ENCODE measurements around the gene HSPA8. TPM values are rescaled to one million over a fixed set of nuclear protein-coding genes. Genes with fewer than 3 reads are reported as not detected.

HSPA8 gene
- total and polyA plus RNA-seq, 10 of the 15 experiments (the other 5 are each of a cell fraction or from before 2014, with no cell fraction given) = 1,190 to 3,205 (median 2,045) TPM

DNA sequence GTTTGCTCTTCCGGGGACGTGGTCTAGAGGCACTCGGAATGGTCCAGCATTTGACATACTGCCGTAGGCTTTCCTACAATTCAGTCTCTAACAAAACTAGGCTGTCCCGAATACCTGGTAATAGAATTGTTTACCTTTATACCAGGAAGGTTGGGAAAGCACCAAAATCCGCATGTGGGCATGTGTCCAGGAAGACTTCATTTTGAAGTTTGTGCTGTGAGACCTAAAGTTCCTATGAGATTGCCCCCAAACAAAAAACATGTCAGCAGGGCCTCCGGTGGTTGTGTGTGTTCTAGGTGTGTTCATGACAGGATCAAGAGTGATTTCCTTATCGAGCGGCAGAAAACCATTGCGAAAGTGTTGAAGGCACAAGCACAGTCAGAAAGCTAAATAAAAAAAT is 26.1 kb downstream of the HSPA8 start:
- DNase-seq (ENCODE audit: low read depth, low spot score) (no peak), FAIRE-seq (no peak), ATAC-seq (no peak)
- no peak overlapping the region for H2AFZ ChIP-seq (ENCODE audit: control insufficient read depth, low read depth, low read length)
- ChIA-PET RAD21 (ENCODE audit: unreplicated experiment) (no interaction called here), CTCF (interaction anchor here (1.6 to 6.8 kb wide), 2 partner anchors 14 to 19 kb away, joined by 4 to 55 read pairs; no protein-coding TSS in a partner anchor), SMC1A (ENCODE audit: uncharacterized antibody, unreplicated experiment) (interaction anchor here (3.4 kb wide), 1 partner anchor 18 kb away, joined by 19 read pairs; no protein-coding TSS in a partner anchor), POLR2A (no interaction called here)
- TF ChIP-seq, protein P1, sequence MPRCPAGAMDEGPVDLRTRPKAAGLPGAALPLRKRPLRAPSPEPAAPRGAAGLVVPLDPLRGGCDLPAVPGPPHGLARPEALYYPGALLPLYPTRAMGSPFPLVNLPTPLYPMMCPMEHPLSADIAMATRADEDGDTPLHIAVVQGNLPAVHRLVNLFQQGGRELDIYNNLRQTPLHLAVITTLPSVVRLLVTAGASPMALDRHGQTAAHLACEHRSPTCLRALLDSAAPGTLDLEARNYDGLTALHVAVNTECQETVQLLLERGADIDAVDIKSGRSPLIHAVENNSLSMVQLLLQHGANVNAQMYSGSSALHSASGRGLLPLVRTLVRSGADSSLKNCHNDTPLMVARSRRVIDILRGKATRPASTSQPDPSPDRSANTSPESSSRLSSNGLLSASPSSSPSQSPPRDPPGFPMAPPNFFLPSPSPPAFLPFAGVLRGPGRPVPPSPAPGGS (IDR thresholded peaks at IDR 0.05; ENCODE audit: borderline replicate concordance, insufficient read depth, low read depth, low read length, poor library complexity, severe bottlenecking) = no peak
- TF ChIP-seq ESRRA (IDR thresholded peaks at IDR 0.05; ENCODE audit: low read length) = no peak
- TF ChIP-seq POLR2AphosphoS2 (IDR thresholded peaks at IDR 0.05; ENCODE audit: low read depth, low read length) = no peak
- no peak for TF ChIP-seq SUZ12 (IDR thresholded peaks at IDR 0.05; ENCODE audit: unreplicated experiment)
- TF ChIP-seq, protein P2, sequence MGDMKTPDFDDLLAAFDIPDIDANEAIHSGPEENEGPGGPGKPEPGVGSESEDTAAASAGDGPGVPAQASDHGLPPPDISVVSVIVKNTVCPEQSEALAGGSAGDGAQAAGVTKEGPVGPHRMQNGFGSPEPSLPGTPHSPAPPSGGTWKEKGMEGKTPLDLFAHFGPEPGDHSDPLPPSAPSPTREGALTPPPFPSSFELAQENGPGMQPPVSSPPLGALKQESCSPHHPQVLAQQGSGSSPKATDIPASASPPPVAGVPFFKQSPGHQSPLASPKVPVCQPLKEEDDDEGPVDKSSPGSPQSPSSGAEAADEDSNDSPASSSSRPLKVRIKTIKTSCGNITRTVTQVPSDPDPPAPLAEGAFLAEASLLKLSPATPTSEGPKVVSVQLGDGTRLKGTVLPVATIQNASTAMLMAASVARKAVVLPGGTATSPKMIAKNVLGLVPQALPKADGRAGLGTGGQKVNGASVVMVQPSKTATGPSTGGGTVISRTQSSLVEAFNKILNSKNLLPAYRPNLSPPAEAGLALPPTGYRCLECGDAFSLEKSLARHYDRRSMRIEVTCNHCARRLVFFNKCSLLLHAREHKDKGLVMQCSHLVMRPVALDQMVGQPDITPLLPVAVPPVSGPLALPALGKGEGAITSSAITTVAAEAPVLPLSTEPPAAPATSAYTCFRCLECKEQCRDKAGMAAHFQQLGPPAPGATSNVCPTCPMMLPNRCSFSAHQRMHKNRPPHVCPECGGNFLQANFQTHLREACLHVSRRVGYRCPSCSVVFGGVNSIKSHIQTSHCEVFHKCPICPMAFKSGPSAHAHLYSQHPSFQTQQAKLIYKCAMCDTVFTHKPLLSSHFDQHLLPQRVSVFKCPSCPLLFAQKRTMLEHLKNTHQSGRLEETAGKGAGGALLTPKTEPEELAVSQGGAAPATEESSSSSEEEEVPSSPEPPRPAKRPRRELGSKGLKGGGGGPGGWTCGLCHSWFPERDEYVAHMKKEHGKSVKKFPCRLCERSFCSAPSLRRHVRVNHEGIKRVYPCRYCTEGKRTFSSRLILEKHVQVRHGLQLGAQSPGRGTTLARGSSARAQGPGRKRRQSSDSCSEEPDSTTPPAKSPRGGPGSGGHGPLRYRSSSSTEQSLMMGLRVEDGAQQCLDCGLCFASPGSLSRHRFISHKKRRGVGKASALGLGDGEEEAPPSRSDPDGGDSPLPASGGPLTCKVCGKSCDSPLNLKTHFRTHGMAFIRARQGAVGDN (IDR thresholded peaks at IDR 0.05) = no peak
- TF ChIP-seq MTA3 (IDR thresholded peaks at IDR 0.05; ENCODE audit: borderline replicate concordance, low read length) = no peak
- TF ChIP-seq, protein P3, sequence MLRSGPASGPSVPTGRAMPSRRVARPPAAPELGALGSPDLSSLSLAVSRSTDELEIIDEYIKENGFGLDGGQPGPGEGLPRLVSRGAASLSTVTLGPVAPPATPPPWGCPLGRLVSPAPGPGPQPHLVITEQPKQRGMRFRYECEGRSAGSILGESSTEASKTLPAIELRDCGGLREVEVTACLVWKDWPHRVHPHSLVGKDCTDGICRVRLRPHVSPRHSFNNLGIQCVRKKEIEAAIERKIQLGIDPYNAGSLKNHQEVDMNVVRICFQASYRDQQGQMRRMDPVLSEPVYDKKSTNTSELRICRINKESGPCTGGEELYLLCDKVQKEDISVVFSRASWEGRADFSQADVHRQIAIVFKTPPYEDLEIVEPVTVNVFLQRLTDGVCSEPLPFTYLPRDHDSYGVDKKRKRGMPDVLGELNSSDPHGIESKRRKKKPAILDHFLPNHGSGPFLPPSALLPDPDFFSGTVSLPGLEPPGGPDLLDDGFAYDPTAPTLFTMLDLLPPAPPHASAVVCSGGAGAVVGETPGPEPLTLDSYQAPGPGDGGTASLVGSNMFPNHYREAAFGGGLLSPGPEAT (IDR thresholded peaks at IDR 0.05; ENCODE audit: low read depth) = no peak
- TF ChIP-seq SREBF2 (IDR thresholded peaks at IDR 0.05; ENCODE audit: low read length) = no peak
- no peaks in the 10 kb centered on the region for H4K20me1 ChIP-seq (ENCODE audit: control insufficient read depth, insufficient read depth)
- H3K36me3 ChIP-seq (ENCODE audit: control insufficient read depth in 2 of 2, insufficient read depth in 2 of 2, low read length in 1 of 2) = no peaks in the 10 kb centered on the region
- no peak overlapping the region for H3K9ac ChIP-seq (ENCODE audit: control insufficient read depth, insufficient read depth, low read length)
- intact Hi-C loops (cut with micrococcal nuclease; ENCODE audit: unreplicated experiment) = no loop called here
- BruUV-seq (replicated peaks) = no TSS peak
- no peaks in the 10 kb centered on the region for H3K79me2 ChIP-seq (ENCODE audit: control insufficient read depth, insufficient read depth, low read length)
- no peaks in the 10 kb centered on the region for H3K4me1 ChIP-seq (ENCODE audit: control insufficient read depth, insufficient read depth, low read length)
- H3K27ac ChIP-seq (ENCODE audit: control insufficient read depth, insufficient read depth) = no peak overlapping the region
- H3K4me2 ChIP-seq (ENCODE audit: control insufficient read depth, insufficient read depth) = no peak overlapping the region
- in situ Hi-C loops (cut with MboI) = no loop called here
- 58% methylated on average over 10 of the region's 10 CpGs for WGBS (ENCODE audit: insufficient coverage, insufficient replicate concordance, low lambda C conversion rate, missing lambda C conversion rate)
- H3K4me3 ChIP-seq = no peak overlapping the region
- H3K9me3 ChIP-seq (replicated peaks; ENCODE audit: control insufficient read depth, insufficient read depth, low read length) = no peaks in the 10 kb centered on the region
- H3K27me3 ChIP-seq (replicated peaks in 1 of 2; ENCODE audit: control insufficient read depth in 2 of 2, insufficient read depth in 2 of 2, low read length in 1 of 2) = no peaks in the 10 kb centered on the region

Data from GM12878 (cell line).